Measurements from ENCODE around the gene BBX.
"Not testable (repeated sequence)": the region's sequence is repeated elsewhere in the genome, so short reads cannot be mapped to it uniquely, and the experiment has no call there.

BBX gene

DNA sequence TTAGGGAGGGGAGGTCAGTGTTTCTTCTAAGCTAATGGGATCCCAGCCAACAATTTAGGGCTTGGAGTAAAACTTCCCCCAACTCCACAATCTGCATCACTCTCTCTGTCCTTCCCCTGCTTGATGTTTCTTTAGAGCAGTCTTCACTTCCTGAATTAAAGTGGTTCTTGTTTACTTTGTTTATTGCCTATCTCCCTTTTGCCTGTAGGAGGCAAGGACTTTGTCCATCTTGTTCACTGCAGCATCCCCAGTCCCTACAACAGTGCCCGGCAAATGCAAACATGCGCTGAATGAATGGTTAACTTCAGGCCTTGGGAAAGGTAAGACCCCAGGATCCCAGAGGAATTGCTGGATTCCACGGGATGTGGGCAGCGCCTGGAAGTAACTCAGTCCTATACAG lies 312.2 kb downstream of the BBX start:
- not testable (repeated sequence) for FAIRE-seq; DNase-seq (ENCODE audit: low spot score)

DNA sequence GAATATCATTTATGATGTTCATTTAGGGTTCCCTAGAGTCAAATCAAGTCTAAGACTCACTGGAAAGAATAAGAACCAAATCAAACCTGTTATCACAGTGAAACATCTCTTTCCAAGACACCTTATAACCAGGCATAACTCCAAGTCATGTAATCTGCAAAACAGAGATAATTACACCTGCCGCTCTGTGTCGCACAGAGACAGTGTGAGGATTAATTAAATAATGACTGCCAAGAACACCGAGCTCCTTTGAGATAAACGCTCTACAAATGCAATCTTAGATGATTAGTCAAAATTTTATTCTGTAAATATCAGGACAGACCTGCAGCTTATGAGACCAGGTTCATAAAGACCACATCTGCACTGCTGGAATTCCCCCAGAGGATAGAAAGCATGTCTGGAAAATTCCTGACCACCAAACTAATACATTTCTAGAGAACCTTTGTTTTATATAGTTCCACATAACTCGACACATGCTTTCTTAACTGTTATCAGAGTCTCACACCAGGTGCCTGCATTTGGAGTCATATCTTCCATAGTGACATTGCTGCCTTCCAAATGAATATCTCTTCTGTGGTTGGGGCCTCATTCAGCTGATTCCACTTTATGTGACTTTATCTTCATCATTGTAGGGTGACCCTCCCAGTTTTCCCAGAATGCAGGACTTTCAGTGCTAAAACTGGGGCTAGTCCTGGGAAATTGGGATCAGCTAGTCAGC lies 315.3 kb downstream of the BBX start:
- DNase-seq (ENCODE audit: low spot score) (no peak), FAIRE-seq (no peak)

DNA sequence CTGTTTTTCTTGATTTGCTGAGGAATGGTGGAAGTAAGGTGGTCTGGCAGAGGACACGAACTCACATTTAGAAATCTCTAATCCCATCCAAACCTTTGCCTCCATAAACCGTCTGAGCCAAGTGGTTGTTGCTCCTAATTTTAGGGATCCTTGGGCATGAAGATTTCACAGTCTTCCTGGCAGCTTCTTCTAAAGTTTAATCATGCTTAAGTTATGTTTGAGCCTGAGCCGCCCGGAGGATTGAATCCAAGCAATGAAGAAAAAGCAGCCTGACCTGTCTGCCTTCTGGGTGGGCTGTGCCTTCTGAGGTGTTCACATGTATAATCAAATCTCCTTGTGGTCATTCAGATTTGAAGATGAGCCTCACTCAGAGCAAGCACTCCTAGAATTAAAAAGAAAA lies 319.1 kb downstream of the BBX start:
- DNase-seq (ENCODE audit: low spot score) (no peak), FAIRE-seq (no peak)

DNA sequence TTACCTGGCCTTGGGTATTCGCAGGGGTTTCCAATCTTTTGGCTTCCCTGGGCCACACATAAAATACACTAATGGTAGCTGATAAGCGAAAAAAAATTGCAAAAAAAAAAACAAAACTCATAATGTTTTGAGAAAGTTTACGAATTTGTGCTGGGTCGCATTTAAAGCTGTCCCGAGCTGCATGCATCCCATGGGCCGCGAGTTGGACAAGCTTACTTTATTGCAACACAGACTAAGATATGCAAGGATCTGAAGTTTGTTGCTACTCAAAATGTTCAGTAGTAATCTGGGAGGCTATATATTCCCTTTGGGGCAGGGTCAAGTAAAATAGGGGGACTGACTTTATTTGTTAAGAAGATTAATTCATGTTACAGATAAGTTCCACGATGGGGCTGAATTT lies 320.2 kb downstream of the BBX start:
- DNase-seq (ENCODE audit: low spot score) (no peak), FAIRE-seq (no peak)

DNA sequence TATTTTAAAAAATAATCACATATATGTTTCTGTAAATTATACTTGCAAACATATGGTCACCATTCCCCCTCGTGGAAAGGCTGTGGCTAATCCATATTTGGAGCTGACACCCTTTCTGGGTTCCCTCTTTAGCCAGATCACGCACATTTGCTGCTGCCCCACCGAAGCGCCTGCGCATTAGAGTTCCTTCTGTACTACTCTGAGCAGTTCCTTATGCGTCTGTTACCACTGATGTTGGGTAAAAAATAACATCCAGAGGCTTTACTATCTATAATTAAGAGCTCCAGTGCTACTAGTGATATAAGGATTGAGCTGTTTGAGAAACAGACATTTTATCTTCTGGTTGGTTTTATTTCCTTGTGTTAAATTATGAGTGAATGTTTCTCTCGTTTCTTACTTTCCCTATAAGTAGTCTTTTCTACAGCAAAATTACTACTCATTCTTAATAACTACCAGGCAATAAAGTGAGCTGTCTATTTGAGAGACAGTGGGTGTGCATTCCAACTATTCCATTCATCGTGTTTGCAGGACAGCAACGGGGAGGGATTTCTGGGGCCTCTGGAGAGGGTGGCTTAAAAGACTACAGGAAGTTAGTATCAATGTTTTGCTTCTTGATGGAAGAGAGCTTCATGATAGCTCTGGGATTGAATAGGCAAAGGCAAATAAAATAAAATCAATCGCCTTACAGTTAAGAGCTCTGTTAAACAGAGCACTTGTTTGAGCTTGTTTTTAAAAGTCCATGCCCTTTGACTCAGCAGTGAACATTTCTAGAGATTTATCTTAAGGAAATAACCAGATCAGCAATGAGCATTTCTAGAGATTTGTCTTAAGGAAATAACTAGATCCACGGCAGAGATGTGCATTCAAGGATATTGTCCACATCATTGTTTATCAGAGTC lies 322.9 kb downstream of the BBX start:
- no peak for DNase-seq (ENCODE audit: low spot score)
- no peak for FAIRE-seq

DNA sequence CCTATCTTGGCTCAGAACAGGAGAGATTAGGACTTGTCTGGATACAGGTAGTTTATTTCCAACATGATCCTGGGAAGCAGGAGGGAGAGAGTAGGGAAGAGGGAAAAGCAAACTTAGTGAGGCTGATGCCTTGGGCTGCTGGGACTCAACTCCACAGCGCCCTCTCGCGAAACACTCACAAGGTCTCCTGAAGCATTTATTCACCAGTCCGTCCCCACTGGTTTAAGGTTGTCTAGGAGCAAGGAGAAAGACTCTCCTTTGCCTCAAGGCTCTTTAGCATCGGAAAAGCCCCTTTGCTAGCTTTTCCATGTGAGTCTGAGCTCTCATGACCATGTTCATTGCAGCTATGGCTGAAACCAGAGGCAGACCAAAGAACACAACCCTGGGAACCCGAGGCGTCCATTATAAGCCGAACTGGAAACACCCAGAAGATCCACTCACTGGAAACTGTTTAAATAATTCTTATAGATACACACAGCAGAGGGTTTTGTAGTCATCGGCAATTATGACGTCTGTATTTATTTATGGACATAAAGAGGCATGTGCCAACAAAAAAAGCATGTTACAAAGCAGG lies 323.6 kb downstream of the BBX start:
- FAIRE-seq = peak; percentile 37
- DNase-seq (ENCODE audit: low spot score) = peak; percentile 62

DNA sequence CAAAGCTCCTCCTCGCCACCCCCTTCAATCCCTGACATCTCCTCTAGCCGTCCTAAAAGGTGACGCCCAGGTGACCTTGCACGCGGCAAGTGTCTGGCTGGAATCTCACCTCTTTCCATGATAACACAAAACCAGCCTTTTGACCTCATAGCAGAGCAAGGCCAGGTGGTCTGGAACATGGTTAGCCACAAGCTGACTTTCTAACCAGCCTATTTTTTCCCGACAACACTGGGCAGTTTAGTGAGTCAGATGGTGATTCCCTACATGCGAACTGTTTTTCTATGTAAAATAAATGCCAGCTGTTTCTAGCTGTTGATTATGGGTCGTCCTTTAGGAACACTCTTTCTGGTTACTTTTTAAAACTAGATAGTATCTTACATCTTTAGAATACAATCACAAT lies 325.0 kb downstream of the BBX start:
- FAIRE-seq = no peak
- no peak for DNase-seq (ENCODE audit: low spot score)

DNA sequence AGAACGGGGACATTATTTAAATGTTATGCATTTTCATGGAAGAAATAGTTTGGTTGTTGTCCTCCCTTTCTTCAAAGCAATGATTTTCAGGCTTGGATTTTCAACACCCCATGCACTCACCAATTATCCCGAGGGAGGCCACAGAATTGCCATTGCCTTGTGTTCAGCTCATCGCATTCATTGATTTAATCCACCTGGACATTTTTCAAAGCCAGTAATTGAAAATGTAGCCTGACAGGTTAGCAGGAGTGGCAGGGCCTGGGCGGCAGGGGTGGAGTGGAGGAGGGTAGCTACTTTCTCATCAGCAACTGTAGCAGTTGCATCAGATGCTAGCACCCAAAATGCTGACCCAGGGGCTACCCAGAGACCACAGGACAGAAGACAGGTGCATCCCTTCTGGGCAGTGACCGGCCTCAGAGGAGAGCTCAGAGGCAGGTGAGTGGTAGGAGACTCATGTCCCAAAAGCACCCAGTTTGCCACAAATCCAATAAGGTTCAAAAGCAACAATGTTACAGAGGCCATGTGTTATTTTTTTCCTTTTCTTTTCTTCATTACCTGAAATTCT lies 325.7 kb downstream of the BBX start:
- DNase-seq (ENCODE audit: low spot score) (no peak), FAIRE-seq (no peak)

DNA sequence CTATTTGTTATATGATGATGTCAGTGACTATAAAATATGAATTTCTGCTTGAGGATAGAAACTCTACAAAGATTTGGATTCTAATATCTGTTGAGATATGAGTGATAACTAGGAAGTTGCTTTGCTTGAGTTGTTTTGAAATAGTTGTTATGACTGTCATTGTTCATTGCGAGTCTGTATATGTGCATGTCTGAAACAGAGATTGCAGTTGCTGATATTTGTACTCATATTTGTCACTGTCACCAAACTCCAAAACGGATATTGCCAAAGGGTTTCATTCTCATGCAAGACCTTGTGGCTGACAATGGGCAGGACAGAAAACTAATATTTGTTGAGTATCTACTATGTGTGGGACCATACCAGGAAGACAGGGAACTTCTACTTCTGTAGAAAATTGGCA lies 327.9 kb downstream of the BBX start:
- FAIRE-seq (no peak), DNase-seq (ENCODE audit: low spot score) (no peak)

DNA sequence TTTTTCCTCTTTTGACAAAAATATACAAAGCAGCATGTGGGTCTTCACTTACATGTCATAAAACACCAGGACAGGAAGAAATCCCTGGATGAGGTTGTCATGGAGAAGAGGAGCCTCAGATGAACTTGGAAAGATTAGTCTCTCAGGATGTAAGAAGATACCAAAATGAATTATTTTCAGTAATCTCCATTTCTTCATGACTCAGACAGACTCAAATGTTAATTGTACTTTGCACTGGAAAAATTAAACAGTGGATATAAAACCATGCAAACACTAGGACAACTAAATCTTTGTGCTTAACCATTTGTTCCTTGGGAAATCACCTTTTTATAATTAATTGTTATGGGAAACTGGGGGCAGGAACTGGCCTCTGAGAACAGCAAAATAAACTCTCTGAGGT lies 331.1 kb downstream of the BBX start:
- FAIRE-seq = no peak
- DNase-seq (ENCODE audit: low spot score) = no peak

DNA sequence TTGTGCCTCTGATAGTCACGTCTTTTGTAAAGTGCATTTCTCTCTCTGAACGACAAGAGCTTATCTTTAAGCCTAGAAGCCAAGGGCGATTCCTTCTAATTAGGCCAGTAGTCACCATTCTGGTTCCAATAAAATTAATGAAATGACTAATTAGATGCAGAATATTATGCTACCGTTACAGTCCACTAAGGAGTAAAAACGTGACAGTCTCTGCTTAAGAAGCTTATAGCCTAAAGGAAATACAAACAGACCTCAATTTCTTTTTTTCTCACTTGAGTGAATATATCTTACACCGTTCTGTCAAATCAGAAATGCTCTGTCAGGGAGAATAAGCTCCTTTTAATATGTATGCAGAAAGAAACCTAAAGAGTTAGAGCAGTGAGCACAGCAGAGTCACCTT lies 332.0 kb downstream of the BBX start:
- FAIRE-seq = no peak

DNA sequence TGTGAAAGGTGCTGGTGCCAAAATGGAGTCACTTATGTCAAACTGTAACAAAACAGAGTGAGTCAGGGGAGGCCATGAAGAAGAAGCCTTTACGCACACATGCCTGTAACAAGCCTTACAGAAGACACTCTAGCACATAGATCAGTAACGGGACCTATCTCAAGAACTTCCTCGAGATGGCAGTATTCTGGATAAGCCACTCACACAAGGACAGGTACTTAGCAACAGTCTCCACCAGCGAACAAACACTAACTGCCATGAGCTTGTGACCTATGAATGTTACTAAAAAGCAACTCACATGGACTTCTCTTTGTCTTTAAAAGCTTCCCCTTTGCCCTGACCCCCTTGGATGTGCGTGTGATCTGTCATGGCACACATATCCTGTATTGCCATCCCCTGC lies 332.9 kb downstream of the BBX start:
- DNase-seq (ENCODE audit: low spot score) = peak; percentile 39

More for the DNA sequence above, 332.0 kb downstream of the BBX start:
- no peak for DNase-seq (ENCODE audit: low spot score)

DNA sequence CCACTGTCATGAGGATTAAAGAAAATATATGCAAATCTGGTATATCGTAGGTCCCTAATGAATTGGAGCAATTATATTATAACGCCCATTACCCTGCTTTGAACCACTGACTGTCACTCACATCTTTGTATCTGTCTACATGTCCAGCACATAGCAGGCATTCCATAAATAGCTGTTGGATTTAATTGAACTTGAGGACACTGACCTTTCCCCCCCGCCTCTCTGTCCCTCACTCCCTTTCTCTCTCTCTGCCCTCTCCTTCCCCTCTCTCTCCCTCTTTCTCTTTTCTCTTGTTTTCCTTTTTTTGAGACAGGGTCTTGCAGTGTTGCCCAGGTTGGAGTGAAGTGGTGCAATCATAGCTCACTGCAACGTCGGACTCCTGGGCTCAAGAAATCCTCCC lies 335.1 kb downstream of the BBX start:
- no peak for FAIRE-seq
- no peak for DNase-seq (ENCODE audit: low spot score)

More for the DNA sequence above, 332.9 kb downstream of the BBX start:
- FAIRE-seq = no peak

DNA sequence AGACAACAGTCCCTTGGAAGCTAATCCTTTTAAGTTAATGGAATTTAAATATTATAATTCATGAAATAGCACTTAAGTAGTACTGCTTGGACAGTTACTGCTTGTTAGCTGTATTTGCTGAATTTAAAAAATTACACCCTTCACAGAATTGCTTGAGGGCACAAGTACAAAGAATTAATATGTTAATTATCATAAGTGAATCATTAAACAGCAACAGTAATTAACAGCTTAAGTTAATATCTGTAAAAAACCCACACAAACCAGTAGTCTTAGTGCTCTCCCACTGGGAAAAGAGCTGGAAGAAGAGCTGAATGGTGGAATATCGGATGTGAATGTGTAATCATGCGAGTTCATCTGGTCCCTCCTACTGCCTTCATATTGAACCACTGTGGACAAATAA lies 336.1 kb downstream of the BBX start:
- FAIRE-seq = no peak
- DNase-seq (ENCODE audit: low spot score) = no peak

Data from urothelium cell line (cell line).